ENCODE measurements around the gene COX7A2L.
A peak's percentile ranks its signal among the peaks of the same experiment; 100 is the strongest.
"Not testable (repeated sequence)": the region's sequence is repeated elsewhere in the genome, so short reads cannot be mapped to it uniquely, and the experiment has no call there.

Gene COX7A2L

GRCh38 chr2:42360890-42361727 lies at the start of gene COX7A2L:
Gene COX7A2L, minus strand, starts transcription at chr2:42361217. Its CDS starts 56 bp downstream, at chr2:42361161.
- peak; percentile 89 for DNase-seq (ENCODE audit: low read depth)

DNA sequence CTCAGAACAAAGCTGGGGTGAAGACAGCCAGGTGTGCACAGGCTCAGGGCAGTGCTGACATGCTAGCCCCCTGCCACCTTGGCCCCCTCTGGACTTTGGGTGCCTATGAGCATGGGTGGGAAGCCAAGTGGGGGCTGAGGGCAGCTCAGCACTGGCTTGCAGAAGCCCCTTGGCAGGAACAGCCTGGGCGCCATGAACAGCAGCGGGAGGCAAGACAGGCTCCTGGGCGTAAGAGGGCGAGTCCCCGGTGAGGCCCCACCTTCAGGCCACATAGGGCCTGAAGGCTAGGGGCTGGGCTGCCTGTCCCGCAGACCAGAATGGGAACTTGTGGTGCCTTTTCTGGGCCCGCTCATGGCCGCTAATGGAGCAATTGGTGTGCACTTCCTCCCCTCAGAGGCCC lies 47.0 kb upstream of the COX7A2L start:
- no peak for DNase-seq (ENCODE audit: low read depth)

DNA sequence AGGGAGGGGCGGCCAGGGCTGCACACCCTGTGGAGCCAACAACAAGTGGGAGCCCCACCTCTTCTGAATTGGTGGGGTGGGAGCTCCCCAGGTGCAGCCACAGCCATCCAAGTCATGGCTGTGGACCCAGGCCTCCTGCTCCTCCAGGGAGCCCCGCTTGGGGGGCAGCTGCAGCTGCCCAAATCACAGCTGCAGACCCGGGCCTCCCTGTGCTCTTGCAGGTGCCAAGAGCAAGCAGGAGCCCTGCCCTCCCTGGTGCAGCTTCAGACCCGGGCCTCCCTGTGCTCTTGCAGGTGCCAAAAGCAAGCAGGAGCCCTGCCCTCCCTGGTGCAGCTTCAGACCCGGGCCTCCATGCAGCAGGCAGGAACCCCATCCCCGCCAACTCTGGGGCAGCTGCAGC lies 46.5 kb upstream of the COX7A2L start:
- DNase-seq (ENCODE audit: low read depth): no peak

DNA sequence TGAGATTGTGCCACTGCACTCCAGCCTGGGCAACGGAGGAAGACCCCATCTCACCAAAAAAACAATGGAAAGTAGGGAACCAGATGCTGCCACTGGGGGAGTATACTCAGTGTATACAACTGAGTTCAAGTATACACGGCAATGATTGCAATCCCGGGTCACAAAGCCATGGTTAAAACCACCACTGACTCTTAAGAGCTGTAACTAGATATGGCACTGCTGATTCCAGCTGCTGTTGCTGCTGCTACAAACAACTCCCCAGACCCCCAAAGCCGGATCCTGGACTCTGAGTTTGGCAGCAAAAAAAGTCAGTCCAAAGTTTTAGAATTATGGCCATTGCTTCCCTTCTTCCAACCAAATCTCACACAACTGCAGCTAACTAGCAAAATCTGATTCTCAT lies 43.7 kb upstream of the COX7A2L start:
- no peak for DNase-seq (ENCODE audit: low read depth)

GRCh38 chr2:42401773-42402172 lies 40.8 kb upstream of the COX7A2L start:
- DNase-seq (ENCODE audit: low read depth): no peak

- not testable (repeated sequence) for DNase-seq (ENCODE audit: low read depth)
These were observed 37.0 kb upstream of the COX7A2L start for GRCh38 chr2:42398052-42398451.

DNA sequence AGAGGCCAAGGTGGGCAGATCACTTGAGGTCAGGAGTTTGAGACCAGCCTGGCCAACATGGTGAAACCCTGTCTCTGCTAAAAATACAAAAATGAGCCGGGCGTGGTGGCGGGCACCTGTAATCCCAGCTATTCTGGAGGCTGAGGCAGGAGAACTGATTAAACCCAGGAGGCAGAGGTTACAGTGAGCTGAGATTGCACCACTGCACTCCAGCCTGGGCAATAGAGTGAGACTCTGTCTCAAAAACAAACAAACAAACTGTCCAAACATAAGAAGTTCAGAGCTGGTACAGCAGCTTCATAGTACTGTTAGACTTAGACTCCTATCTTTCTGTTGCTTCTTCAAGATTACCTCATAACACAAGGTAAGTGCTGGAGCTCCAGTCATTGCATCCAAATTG lies 32.3 kb upstream of the COX7A2L start:
- not testable (repeated sequence) for DNase-seq (ENCODE audit: low read depth)

GRCh38 chr2:42392191-42392590 lies 31.2 kb upstream of the COX7A2L start:
- DNase-seq (ENCODE audit: low read depth): no peak

- no peak for DNase-seq (ENCODE audit: low read depth)
These were observed 29.5 kb upstream of the COX7A2L start for GRCh38 chr2:42390401-42390969.

- DNase-seq (ENCODE audit: low read depth): no peak
These were observed 25.7 kb upstream of the COX7A2L start for GRCh38 chr2:42386682-42387081.

DNA sequence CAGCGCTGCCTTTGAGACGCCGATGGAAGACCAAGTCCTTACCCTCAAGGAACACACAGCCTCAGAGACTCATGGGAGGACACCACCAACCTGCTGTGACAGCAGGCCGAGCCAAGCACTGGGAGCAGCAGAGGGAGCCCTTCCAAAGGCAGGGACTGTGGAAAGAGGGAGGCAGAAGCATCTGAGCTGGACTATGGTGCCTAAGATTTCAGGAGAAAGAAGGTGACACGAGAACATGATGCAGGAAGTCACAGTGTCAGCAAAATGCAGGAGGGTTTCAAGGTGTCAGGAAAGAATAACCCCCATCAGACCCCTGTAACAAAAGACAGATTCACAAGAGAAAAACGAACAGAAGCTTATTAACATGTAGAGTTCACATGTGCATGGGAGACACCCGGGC lies 24.2 kb upstream of the COX7A2L start:
- DNase-seq (ENCODE audit: low read depth): no peak

DNA sequence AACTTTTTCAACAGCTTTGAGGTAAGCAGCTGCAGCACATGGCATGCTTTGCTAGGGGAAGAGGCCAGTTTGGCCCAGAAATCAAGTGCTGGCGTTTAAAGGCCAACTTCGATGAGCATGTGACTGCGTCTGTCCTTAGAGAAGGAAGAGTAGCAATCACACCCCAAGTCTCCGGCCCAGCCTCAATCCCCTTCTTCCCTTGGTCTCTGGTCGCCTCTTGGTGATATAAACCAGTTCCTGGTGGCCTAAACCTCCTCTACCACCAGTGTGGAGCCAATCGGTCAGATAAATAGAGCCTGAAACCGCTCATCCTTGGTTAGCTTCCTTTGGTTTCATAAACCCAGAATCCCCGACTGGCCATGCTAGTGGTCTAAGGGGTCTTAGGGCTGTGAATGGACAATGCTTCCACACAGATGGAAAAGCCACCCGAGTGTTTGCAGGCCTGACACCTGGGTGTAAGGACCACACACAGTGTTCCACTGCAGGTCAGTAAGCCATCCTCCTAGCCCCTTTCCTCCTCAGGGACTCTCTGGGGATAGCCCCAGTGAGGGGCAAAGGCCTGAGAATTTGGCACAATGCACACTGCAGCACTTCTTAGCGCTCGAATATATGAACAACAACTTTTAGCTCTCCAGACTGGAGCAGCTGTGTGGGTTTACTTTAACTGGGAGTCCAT lies 23.0 kb upstream of the COX7A2L start:
- DNase-seq (ENCODE audit: low read depth): no peak

GRCh38 chr2:42382144-42382543 lies 21.1 kb upstream of the COX7A2L start:
- no peak for DNase-seq (ENCODE audit: low read depth)

- not testable (repeated sequence) for DNase-seq (ENCODE audit: low read depth)
These were observed 19.0 kb upstream of the COX7A2L start for GRCh38 chr2:42380026-42380425.

DNA sequence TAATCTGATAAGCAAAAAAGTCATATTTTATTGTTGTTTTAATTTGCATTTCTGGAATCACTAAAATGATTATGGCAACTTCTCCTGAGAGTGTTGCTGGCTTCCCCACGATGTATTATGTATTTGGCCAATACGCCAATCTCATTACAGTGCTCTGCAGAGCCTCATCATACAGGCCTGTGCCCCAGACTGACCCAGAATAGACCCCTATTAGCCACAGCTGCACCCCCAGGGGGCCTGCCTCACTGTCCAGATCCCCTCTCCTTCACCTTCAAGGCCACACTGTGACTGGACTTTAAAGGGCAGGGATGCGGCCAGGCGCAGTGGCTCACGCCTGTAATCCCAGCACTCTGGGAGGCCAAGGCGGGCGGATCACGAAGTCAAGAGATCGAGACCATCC lies 17.4 kb upstream of the COX7A2L start:
- no peak for DNase-seq (ENCODE audit: low read depth)

- no peak for DNase-seq (ENCODE audit: low read depth)
These were observed 15.7 kb upstream of the COX7A2L start for GRCh38 chr2:42376758-42377157.

GRCh38 chr2:42372474-42373200 lies 11.6 kb upstream of the COX7A2L start:
- no peak for DNase-seq (ENCODE audit: low read depth)

GRCh38 chr2:42371611-42372473 lies 10.8 kb upstream of the COX7A2L start:
- no peak for DNase-seq (ENCODE audit: low read depth)

- no peak for DNase-seq (ENCODE audit: low read depth)
These were observed 8.7 kb upstream of the COX7A2L start for GRCh38 chr2:42369532-42370229.

GRCh38 chr2:42368817-42369531 lies 8.0 kb upstream of the COX7A2L start:
- DNase-seq (ENCODE audit: low read depth): no peak
